ENCODE measurements around the gene RPEL1.
"Not testable (repeated sequence)": the region's sequence is repeated elsewhere in the genome, so short reads cannot be mapped to it uniquely, and the experiment has no call there.

Gene RPEL1

GRCh38 chr10:103241262-103242011 lies 4.2 kb upstream of the RPEL1 start:
- DNase-seq (ENCODE audit: extremely low read depth, low read depth), result no peak
- TF ChIP-seq, protein P1, sequence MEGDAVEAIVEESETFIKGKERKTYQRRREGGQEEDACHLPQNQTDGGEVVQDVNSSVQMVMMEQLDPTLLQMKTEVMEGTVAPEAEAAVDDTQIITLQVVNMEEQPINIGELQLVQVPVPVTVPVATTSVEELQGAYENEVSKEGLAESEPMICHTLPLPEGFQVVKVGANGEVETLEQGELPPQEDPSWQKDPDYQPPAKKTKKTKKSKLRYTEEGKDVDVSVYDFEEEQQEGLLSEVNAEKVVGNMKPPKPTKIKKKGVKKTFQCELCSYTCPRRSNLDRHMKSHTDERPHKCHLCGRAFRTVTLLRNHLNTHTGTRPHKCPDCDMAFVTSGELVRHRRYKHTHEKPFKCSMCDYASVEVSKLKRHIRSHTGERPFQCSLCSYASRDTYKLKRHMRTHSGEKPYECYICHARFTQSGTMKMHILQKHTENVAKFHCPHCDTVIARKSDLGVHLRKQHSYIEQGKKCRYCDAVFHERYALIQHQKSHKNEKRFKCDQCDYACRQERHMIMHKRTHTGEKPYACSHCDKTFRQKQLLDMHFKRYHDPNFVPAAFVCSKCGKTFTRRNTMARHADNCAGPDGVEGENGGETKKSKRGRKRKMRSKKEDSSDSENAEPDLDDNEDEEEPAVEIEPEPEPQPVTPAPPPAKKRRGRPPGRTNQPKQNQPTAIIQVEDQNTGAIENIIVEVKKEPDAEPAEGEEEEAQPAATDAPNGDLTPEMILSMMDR (IDR thresholded peaks at IDR 0.05; ENCODE audit: low read depth, low read length), result no peak

DNA sequence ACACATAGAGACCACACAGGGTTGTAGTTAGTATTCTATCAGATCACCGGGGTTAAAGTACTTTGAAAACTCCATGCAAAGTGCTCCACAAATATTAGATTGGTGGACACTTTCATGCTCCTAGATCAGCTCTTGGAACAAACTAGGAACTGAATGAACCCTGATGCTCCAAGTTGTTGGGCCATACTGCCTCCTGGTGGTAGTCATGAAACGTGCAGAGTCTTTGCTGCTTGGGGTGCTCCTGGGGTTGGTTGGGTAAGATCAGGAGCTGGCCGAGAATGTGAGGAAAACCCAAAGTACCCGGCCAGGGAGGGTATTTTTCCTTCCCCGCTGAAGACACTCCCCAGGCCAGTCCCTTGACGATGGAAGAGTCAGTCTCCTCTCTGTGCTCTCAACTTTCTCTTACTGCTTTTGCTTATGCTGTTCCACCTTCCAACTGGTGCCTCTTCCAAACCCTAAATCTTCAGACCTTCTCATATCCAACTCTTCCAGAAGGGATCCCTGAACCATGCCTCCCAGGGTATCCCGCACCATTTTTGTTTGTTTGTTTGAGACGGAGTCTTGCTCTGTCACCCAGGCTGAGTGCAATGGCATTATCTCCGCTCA lies 918 bp upstream of the RPEL1 start:
- TF ChIP-seq, protein P1 (IDR thresholded peaks at IDR 0.05; ENCODE audit: low read depth, low read length), result peak; percentile 96
- peak; percentile 59 for DNase-seq (ENCODE audit: extremely low read depth, low read depth)

DNA sequence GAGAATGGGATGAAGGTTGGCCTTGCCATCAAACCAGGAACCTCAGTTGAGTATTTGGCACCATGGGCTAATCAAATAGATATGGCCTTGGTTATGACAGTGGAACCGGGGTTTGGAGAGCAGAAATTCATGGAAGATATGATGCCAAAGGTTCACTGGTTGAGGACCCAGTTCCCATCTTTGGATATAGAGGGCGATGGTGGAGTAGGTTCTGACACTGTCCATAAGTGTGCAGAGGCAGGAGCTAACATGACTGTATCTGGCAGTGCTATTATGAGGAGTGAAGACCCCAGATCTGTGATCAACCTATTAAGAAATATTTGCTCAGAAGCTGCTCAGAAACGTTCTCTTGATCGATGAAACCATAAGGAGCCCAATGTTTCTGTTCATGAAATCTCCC lies 637 bp downstream of the RPEL1 start:
- DNase-seq (ENCODE audit: extremely low read depth, low read depth), result no peak
- TF ChIP-seq, protein P1 (IDR thresholded peaks at IDR 0.05; ENCODE audit: low read depth, low read length), result no peak; the same call in none of the 2 replicates

GRCh38 chr10:103254113-103254512 lies 8.4 kb downstream of the RPEL1 start:
- TF ChIP-seq, protein P1 (IDR thresholded peaks at IDR 0.05; ENCODE audit: low read depth, low read length), result no peak
- no peak for DNase-seq (ENCODE audit: extremely low read depth, low read depth)

- no peak for DNase-seq (ENCODE audit: extremely low read depth, low read depth)
- TF ChIP-seq, protein P1 (IDR thresholded peaks at IDR 0.05; ENCODE audit: low read depth, low read length), result no peak
Observed at GRCh38 chr10:103254538-103255325, 9.0 kb downstream of the RPEL1 start.

- TF ChIP-seq, protein P1 (IDR thresholded peaks at IDR 0.05; ENCODE audit: low read depth, low read length), result no peak
Observed at GRCh38 chr10:103256613-103257012, 10.9 kb downstream of the RPEL1 start.

DNA sequence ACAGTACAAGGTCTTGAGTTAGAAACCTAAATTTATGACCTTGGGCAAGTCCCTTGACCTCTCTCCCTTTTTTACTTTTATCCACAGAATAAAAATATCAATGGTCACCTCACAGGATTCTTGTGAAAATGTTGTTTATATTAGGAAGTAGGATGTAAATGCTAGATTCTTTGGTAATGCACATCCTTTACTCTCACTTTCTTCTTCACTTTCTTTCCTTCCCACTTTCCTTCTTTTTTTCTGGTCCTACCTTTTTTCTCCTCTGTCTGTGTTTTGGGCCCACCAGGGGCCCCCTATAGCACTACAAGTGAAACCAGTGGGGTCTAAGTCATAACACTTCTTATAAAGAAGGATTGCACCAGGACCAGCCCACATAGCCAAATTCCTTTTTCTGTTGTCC lies 12.1 kb downstream of the RPEL1 start:
- no peak for DNase-seq (ENCODE audit: extremely low read depth, low read depth)

More at GRCh38 chr10:103256613-103257012, 10.9 kb downstream of the RPEL1 start:
- DNase-seq (ENCODE audit: extremely low read depth, low read depth), result no peak

GRCh38 chr10:103258928-103259327 lies 13.2 kb downstream of the RPEL1 start:
- not testable (repeated sequence) for DNase-seq (ENCODE audit: extremely low read depth, low read depth)

More for the DNA sequence above, 12.1 kb downstream of the RPEL1 start:
- TF ChIP-seq, protein P1 (IDR thresholded peaks at IDR 0.05; ENCODE audit: low read depth, low read length), result no peak

All from AG09319 (cell line).